ENCODE results near the gene CD200R1.
A peak's percentile ranks its signal among the peaks of the same experiment; 100 is the strongest.

The CD200R1 gene

DNA sequence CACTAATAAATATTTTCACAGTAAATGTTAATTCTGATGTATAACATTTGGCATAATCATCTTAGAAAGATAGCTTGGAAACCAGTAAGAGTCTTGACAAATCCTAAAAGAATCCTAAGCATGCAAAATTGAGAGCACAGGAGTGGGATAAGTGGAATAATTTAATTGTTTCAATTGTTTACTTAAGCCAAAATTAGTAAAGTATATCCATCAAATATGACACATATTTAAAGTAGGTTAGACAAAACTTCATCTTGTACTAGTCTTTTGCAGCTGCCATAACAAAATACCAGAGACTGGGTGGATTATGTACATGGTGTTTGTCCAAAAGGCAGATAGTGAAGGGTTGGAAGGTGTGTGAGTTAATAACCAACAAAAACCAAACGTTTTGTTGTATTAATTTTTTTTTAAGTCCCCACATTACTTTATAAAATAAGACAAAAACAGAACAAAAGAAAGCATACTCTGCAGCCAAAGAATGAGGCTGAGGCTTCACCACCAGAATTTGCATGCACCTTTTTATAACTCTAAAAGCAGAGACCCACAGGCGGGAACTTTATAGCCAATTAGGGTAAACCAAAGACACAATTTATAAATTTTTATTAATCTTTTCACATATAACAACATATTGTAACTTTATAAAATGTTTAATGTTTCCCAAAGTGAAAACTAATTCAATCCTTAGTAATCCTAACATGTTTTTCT, 86.4 kb downstream of the CD200R1 start:
- DNase-seq (ENCODE audit: low spot score), result no peak
- TF ChIP-seq, protein P1, sequence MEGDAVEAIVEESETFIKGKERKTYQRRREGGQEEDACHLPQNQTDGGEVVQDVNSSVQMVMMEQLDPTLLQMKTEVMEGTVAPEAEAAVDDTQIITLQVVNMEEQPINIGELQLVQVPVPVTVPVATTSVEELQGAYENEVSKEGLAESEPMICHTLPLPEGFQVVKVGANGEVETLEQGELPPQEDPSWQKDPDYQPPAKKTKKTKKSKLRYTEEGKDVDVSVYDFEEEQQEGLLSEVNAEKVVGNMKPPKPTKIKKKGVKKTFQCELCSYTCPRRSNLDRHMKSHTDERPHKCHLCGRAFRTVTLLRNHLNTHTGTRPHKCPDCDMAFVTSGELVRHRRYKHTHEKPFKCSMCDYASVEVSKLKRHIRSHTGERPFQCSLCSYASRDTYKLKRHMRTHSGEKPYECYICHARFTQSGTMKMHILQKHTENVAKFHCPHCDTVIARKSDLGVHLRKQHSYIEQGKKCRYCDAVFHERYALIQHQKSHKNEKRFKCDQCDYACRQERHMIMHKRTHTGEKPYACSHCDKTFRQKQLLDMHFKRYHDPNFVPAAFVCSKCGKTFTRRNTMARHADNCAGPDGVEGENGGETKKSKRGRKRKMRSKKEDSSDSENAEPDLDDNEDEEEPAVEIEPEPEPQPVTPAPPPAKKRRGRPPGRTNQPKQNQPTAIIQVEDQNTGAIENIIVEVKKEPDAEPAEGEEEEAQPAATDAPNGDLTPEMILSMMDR (IDR thresholded peaks at IDR 0.05; ENCODE audit: extremely low read depth, missing control alignments), result no peak

DNA sequence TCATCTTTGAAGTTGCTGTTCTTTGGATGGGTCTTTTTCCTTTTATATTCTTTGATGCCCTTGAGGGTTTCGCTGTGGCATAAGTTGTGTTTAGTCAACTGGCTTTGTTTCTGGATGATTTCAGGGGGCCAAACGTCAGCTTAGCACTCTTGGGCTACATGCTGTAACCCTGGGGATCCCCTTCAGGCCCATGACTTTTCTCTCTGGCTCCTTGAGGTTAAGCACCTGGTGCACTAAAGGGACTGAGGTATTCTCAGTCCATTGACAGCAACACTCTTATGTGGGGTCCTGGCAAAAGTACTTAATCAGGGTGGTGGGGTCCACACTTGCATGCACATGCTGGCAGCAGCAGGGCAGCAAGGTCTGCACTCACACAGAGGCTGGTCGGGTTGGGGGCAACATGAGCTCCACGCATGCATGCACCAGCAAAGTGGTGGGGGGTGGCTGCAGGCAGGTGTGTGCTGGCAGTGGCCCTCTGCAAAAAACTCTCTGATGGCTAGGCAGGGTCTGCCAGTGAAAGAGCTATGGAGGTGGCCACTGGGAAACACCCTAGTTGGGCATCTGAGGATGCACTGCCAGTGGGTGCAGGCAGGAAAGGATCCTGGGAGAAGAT, 90.1 kb downstream of the CD200R1 start:
- no peak for DNase-seq (ENCODE audit: low spot score)
- TF ChIP-seq, protein P1 (IDR thresholded peaks at IDR 0.05; ENCODE audit: extremely low read depth, missing control alignments), result no peak

DNA sequence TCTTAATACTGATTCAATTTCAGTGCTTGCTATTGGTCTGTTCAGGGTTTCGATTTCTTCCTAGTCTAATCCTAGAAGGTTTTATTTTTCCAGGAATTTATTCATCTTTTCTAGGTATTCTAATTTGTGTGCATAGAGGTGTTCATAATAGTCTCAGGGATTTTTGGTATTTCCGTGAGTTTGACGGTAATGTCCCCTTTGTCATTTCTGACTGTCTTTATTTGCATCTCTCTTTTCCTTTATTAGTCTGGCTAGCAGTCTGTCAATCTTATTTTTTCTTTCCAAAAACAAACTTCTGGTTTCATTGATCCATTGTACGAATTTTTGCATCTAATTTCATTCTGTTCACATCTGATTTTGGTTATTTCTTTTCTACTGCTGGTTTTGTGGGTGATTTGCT, 93.0 kb downstream of the CD200R1 start:
- TF ChIP-seq, protein P1 (IDR thresholded peaks at IDR 0.05; ENCODE audit: extremely low read depth, missing control alignments), result no peak

DNA sequence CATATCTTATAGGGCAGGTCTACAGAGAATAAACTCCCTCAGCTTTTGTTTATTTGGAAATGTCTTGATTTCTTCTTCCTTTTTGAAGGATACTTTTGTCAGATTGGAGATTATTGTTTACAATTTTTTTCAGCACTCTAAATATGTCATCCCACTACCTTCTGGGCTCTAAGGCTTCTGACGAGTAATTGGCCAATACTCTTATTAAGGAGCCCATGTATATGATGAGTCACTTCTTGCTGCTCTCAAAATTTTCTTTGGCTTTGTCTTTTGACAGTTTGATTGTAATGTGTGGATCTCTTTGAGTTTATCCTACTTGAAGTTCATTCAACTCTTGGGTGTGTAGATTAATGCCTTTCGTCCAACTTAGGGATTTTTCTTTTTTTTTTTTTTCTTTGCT, 99.3 kb downstream of the CD200R1 start:
- TF ChIP-seq, protein P1 (IDR thresholded peaks at IDR 0.05; ENCODE audit: extremely low read depth, missing control alignments), result no peak
- DNase-seq (ENCODE audit: low spot score), result no peak

More for the DNA sequence above, 93.0 kb downstream of the CD200R1 start:
- DNase-seq (ENCODE audit: low spot score), result no peak

DNA sequence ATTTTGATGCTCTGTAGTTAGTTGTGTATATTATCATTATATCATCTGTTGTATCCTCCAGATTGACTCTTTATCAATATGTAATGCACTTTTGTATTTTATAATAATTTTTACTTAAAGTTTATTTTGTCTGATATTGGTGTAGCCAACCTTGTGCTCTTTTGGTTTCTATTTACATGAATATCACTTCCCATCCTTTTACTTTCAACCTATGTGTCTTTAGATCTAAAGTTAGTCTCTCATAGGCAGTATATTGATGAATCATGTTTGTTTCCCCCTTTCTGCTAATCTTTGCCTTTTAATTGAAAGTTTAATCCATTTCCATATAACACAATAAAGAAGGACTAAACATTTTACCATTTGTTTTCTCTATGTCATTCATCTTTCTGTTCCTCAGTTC, 100.2 kb downstream of the CD200R1 start:
- TF ChIP-seq, protein P1 (IDR thresholded peaks at IDR 0.05; ENCODE audit: extremely low read depth, missing control alignments), result no peak
- no peak for DNase-seq (ENCODE audit: low spot score)

DNA sequence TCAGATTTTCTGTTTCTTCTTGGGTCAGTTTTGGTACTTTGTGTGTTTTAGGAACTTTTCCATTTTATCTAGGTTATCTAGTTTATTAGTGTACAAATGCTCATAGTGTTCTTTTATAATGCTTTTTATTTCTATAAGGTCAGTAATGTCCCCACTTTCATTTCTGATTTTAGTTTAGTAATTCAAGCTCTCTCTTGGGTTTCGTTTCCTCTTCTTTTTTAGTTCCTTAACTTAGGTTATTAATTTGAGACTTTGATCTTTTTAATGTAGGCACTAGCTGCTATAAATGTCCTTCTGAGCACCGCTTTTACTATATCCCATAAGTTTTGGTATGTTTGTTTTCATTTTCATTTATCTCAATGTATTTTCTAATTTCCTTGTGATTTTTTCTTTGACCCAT, 101.3 kb downstream of the CD200R1 start:
- DNase-seq (ENCODE audit: low spot score), result peak; percentile 16
- TF ChIP-seq, protein P1 (IDR thresholded peaks at IDR 0.05; ENCODE audit: extremely low read depth, missing control alignments), result no peak

DNA sequence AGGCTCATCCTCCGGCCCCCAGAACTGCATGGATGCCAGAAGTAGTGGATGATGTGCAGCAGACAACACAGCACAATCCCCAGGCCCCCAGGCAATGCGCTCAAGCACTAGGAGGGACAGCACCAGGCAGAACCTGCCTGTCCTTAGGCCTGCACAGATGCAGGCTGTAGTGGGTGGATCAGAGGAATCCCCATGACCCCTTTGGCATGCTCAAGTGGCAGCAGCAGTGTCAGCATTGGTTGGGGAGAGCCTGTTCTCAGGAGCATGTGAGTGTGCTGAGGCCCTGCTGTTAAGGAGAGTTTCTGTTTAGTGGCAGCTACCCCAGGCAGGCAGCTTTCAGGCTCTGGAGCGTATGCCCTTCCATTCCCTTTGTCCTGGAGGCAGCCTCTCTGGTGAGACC, 103.2 kb downstream of the CD200R1 start:
- DNase-seq (ENCODE audit: low spot score), result no peak
- TF ChIP-seq, protein P1 (IDR thresholded peaks at IDR 0.05; ENCODE audit: extremely low read depth, missing control alignments), result no peak
